Osteoblast (primary cell): ENCODE data around the gene OPCML. TPM values are rescaled to one million over a fixed set of nuclear protein-coding genes. Genes with fewer than 3 reads are reported as not detected.

Experiments
- DNase-seq: peaks from one replicate; pipeline ENCODE4 v3.0.0; 2011; ENCODE audit warnings: low spot score, mixed read lengths; ENCODE audit not compliant: insufficient read length; ENCODE audit errors: missing footprints
- H2AFZ ChIP-seq: 2 replicates; pipeline ENCODE4 v1.6.0; 2011; ENCODE audit warnings: mild to moderate bottlenecking, low read length
- H3K27ac ChIP-seq: 2 replicates; pipeline ENCODE4 v1.5.1; 2011; ENCODE audit warnings: mild to moderate bottlenecking, low read depth, low read length, moderate library complexity
- H3K27me3 ChIP-seq: 2 replicates; pipeline ENCODE4 v1.6.0; 2012; ENCODE audit warnings: mild to moderate bottlenecking, control low read depth, inconsistent platforms, low read length, moderate library complexity; ENCODE audit not compliant: insufficient read depth
- H3K36me3 ChIP-seq: 2 replicates; pipeline ENCODE4 v1.5.1; 2011; ENCODE audit warnings: mild to moderate bottlenecking, low read length, control low read depth, moderate library complexity; ENCODE audit not compliant: insufficient read depth
- H3K4me1 ChIP-seq: 2 replicates; pipeline ENCODE4 v1.5.1; 2011; ENCODE audit warnings: mild to moderate bottlenecking, low read length, control low read depth, moderate library complexity; ENCODE audit not compliant: insufficient read depth
- H3K4me2 ChIP-seq: 2 replicates; pipeline ENCODE4 v1.6.0; 2011; ENCODE audit warnings: mild to moderate bottlenecking, low read length; ENCODE audit not compliant: insufficient read depth
- H3K4me3 ChIP-seq: fragments of 200-600 bp; sonication (generic); 3 replicates; pipeline ENCODE4 v1.5.1; 2012; ENCODE audit warnings: mild to moderate bottlenecking, low read length, inconsistent platforms; ENCODE audit not compliant: insufficient read depth
- H3K79me2 ChIP-seq: 2 replicates; pipeline ENCODE4 v1.6.0; 2012; ENCODE audit warnings: mild to moderate bottlenecking, low read length, control low read depth, inconsistent platforms; ENCODE audit not compliant: insufficient read depth
- H3K9me3 ChIP-seq: 2 replicates; pipeline ENCODE4 v1.5.1; 2011; ENCODE audit warnings: low read depth, low read length, control low read depth
- H4K20me1 ChIP-seq: 2 replicates; pipeline ENCODE4 v1.6.0; 2012; ENCODE audit warnings: mild to moderate bottlenecking, low read length, control low read depth; ENCODE audit not compliant: insufficient read depth
- CTCF ChIP-seq: IDR thresholded peaks from 2 replicates; pipeline ENCODE4 v1.5.1; 2011; ENCODE audit warnings: mild to moderate bottlenecking, low read depth, low read length, moderate library complexity; ENCODE audit errors: extremely low read depth
- total RNA-seq: library from RNA; depleted of rRNA; stranded (reverse); fragments of >200 nt; gene quantifications from 2 replicates; pipeline ENCODE4 v1.2.3, GENCODE V29; 2012

Gene OPCML
- total RNA-seq, 1 donor: 0.36 TPM

- H3K4me1 ChIP-seq: no peaks in the 10 kb centered on the region
These were observed 509.1 kb downstream of the OPCML start for GRCh38 chr11:133023232-133023631.

GRCh38 chr11:133021553-133021952 lies 510.7 kb downstream of the OPCML start:
- Histone ChIP-seq H2AFZ (no peak overlapping the region), H3K36me3 (no peaks in the 10 kb centered on the region), H3K9me3 (no peaks in the 10 kb centered on the region), H3K4me1 (no peaks in the 10 kb centered on the region), H4K20me1 (no peaks in the 10 kb centered on the region), H3K4me2 (no peak overlapping the region), H3K27me3 (peaks cover 4% of the 10 kb centered on the region), H3K4me3 (no peak overlapping the region), H3K27ac (no peak overlapping the region), H3K79me2 (no peaks in the 10 kb centered on the region)
- TF ChIP-seq CTCF: no peak
- DNase-seq: no peak

More at GRCh38 chr11:133023232-133023631, 509.1 kb downstream of the OPCML start:
- peaks cover 4% of the 10 kb centered on the region for H3K27me3 ChIP-seq
- no peaks in the 10 kb centered on the region for H4K20me1 ChIP-seq
- no peaks in the 10 kb centered on the region for H3K9me3 ChIP-seq
- H3K27ac ChIP-seq: no peak overlapping the region
- TF ChIP-seq CTCF: no peak
- no peak overlapping the region for H3K4me2 ChIP-seq
- no peaks in the 10 kb centered on the region for H3K36me3 ChIP-seq
- H3K79me2 ChIP-seq: no peaks in the 10 kb centered on the region
- DNase-seq: no peak
- no peak overlapping the region for H3K4me3 ChIP-seq
- H2AFZ ChIP-seq: no peak overlapping the region

DNA sequence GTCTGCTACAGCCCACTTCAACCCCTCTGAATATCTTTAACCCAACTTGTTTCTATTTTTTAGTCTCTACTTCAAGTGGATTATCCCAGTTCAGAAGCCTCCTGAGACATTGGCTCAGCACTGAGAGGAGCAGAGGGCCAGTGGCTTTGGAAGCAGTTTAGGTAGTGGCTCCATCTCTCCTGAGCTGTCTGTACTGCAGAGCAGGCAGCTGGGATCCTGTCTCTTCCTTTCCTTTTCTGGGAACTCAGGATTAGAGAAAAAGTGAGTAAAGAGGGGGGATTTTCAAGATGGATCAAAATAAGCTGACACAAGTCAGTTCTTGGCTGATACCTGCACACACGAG lies 512.0 kb downstream of the OPCML start:
- Histone ChIP-seq H3K4me2 (no peak overlapping the region), H3K36me3 (no peaks in the 10 kb centered on the region), H3K27ac (no peak overlapping the region), H3K9me3 (no peaks in the 10 kb centered on the region), H3K79me2 (no peaks in the 10 kb centered on the region), H4K20me1 (no peaks in the 10 kb centered on the region), H3K27me3 (peaks cover 4% of the 10 kb centered on the region), H3K4me1 (no peaks in the 10 kb centered on the region), H2AFZ (no peak overlapping the region), H3K4me3 (no peak overlapping the region)
- no peak for TF ChIP-seq CTCF
- DNase-seq: no peak

- no peaks in the 10 kb centered on the region for H3K9me3 ChIP-seq
- no peaks in the 10 kb centered on the region for H3K79me2 ChIP-seq
- no peak for DNase-seq
- H3K36me3 ChIP-seq: no peaks in the 10 kb centered on the region
- no peak for TF ChIP-seq CTCF
- H3K27me3 ChIP-seq: peaks cover 4% of the 10 kb centered on the region
- no peak overlapping the region for H2AFZ ChIP-seq
- no peak overlapping the region for H3K4me3 ChIP-seq
- H3K27ac ChIP-seq: no peak overlapping the region
- no peaks in the 10 kb centered on the region for H3K4me1 ChIP-seq
- no peaks in the 10 kb centered on the region for H4K20me1 ChIP-seq
- no peak overlapping the region for H3K4me2 ChIP-seq
These were observed 512.5 kb downstream of the OPCML start for GRCh38 chr11:133019545-133020371.
